GM12878 (cell line): ENCODE results near the gene SPATC1L. TPM values are rescaled to one million over a fixed set of nuclear protein-coding genes. Genes with fewer than 3 reads are reported as not detected.

Source experiments
- ATAC-seq: fragments of 200-7000 bp; cut with Tn5 transposase; 3 replicates; pipeline ENCODE4 v1.9.1; 2020; ENCODE audit warnings: mild to moderate bottlenecking, moderate library complexity
- BruUV-seq: library from RNA; stranded (reverse); fragments of 400-500 nt; replicated peaks from 2 replicates; lab custom pipeline; 2021; lab: Mats Ljungman, UMichigan
- CTCF ChIA-PET: fragments of 300-600 bp; sonication (Branson Sonifier 250); formaldehyde crosslinking; extraction: SDS; loops from one replicate; lab custom pipeline; 2021; ENCODE audit warnings: inconsistent platforms; lab: Yijun Ruan, JAX
- POLR2A ChIA-PET: fragments of 350-600 bp; formaldehyde crosslinking; extraction: SDS; loops from one replicate; lab custom pipeline; 2021; ENCODE audit warnings: inconsistent platforms; lab: Charles Lee
- RAD21 ChIA-PET: fragments of 300-600 bp; sonication (Branson Sonifier 250); formaldehyde crosslinking; loops from one replicate; lab custom pipeline; 2023; ENCODE audit warnings: antibody characterized with exemption; ENCODE audit not compliant: unreplicated experiment; lab: Charles Lee
- SMC1A ChIA-PET: fragments of 300-600 bp; sonication (Branson Sonifier 250); formaldehyde crosslinking; loops from one replicate; lab custom pipeline; 2023; ENCODE audit not compliant: unreplicated experiment, uncharacterized antibody; lab: Charles Lee
- DNase-seq: peaks from one replicate; pipeline ENCODE4 v3.0.0-alpha.2; 2011; ENCODE audit warnings: low read depth, low spot score
- FAIRE-seq: peaks from 3 replicates; lab custom pipeline; 2011; peaks lifted over from hg19 to GRCh38; lab: Jason Lieb, UNC
- H2AFZ ChIP-seq: 2 replicates; pipeline ENCODE4 v1.6.0; 2011; ENCODE audit warnings: low read depth, low read length, control low read depth; ENCODE audit not compliant: control insufficient read depth
- H3K27ac ChIP-seq: 2 replicates; pipeline ENCODE4 v1.5.1; 2011; ENCODE audit warnings: control low read depth; ENCODE audit not compliant: control insufficient read depth, insufficient read depth
- H3K27me3 ChIP-seq, 2 experiments: replicated peaks in 1 of 2; 2 replicates each; pipeline versions ENCODE4 v1.6.0 to v1.6.1; 2011; ENCODE audit warnings: low read length in 1 of 2; ENCODE audit not compliant: control insufficient read depth in 2 of 2, insufficient read depth in 2 of 2
- H3K36me3 ChIP-seq, 2 experiments: 2 replicates each; pipeline ENCODE4 v1.5.1; 2011; ENCODE audit warnings: low read length in 1 of 2; ENCODE audit not compliant: control insufficient read depth in 2 of 2, insufficient read depth in 2 of 2
- H3K4me1 ChIP-seq: 2 replicates; pipeline ENCODE4 v1.6.1; 2011; ENCODE audit warnings: mild to moderate bottlenecking, low read length, moderate library complexity, mixed read lengths; ENCODE audit not compliant: control insufficient read depth, insufficient read depth
- H3K4me2 ChIP-seq: 2 replicates; pipeline ENCODE4 v1.6.0; 2011; ENCODE audit warnings: control low read depth; ENCODE audit not compliant: control insufficient read depth, insufficient read depth
- H3K4me3 ChIP-seq: fragments of 200-600 bp; sonication (generic); 2 replicates; pipeline ENCODE4 v1.5.1; 2016
- H3K79me2 ChIP-seq: 2 replicates; pipeline ENCODE4 v1.6.0; 2011; ENCODE audit warnings: low read length; ENCODE audit not compliant: control insufficient read depth, insufficient read depth
- H3K9ac ChIP-seq: 2 replicates; pipeline ENCODE4 v1.8.0; 2011; ENCODE audit warnings: low read length, control low read depth, mixed read lengths; ENCODE audit not compliant: control insufficient read depth, insufficient read depth
- H3K9me3 ChIP-seq: replicated peaks from 3 replicates; pipeline ENCODE4 v1.5.1; 2011; ENCODE audit warnings: mild to moderate bottlenecking, low read length; ENCODE audit not compliant: control insufficient read depth, insufficient read depth
- H4K20me1 ChIP-seq: 2 replicates; pipeline ENCODE4 v1.6.0; 2011; ENCODE audit not compliant: control insufficient read depth, insufficient read depth
- ATF2 ChIP-seq: IDR thresholded peaks from 2 replicates; pipeline ENCODE4 v1.6.1; 2012; ENCODE audit warnings: low read length, inconsistent platforms
- CBX5 ChIP-seq: sonication (generic); IDR thresholded peaks from 2 replicates; pipeline ENCODE4 v1.6.1; 2016; ENCODE audit warnings: low read depth, moderate library complexity, mild to moderate bottlenecking, inconsistent platforms
- CHD1 ChIP-seq: IDR thresholded peaks from 2 replicates; pipeline ENCODE4 v1.6.1; 2012; ENCODE audit warnings: low read depth, low read length, improper control_type of control experiment
- DPF2 ChIP-seq: fragments of 450-650 bp; IDR thresholded peaks from 2 replicates; pipeline ENCODE4 v1.6.1; 2017; ENCODE audit warnings: mild to moderate bottlenecking
- HDAC2 ChIP-seq: fragments of 200-600 bp; sonication (generic); IDR thresholded peaks from 2 replicates; pipeline ENCODE4 v1.6.1; 2017
- KAT2A ChIP-seq: conservative IDR thresholded peaks from 2 replicates; pipeline ENCODE4 v1.6.1; 2011; ENCODE audit warnings: low read depth, low read length; ENCODE audit not compliant: control insufficient read depth
- MAX ChIP-seq: IDR thresholded peaks from 2 replicates; pipeline ENCODE4 v1.6.1; 2012; ENCODE audit warnings: low read depth, low read length, improper control_type of control experiment
- NBN ChIP-seq: fragments of 450-650 bp; IDR thresholded peaks from 2 replicates; pipeline ENCODE4 v1.6.1; 2016
- RB1 ChIP-seq: fragments of 450-650 bp; formaldehyde crosslinking; IDR thresholded peaks from 2 replicates; pipeline ENCODE4 v1.6.1; 2017; ENCODE audit warnings: mild to moderate bottlenecking, borderline replicate concordance
- SIN3A ChIP-seq: IDR thresholded peaks from 2 replicates; pipeline ENCODE4 v1.6.1; 2012; ENCODE audit warnings: low read depth, low read length, improper control_type of control experiment
- SMAD1 ChIP-seq: fragments of 450-650 bp; IDR thresholded peaks from 2 replicates; pipeline ENCODE4 v1.6.1; 2018; ENCODE audit warnings: mild to moderate bottlenecking, low read depth; ENCODE audit not compliant: partially characterized antibody
- SMAD5 ChIP-seq: IDR thresholded peaks from 2 replicates; pipeline ENCODE4 v1.6.1; 2016; ENCODE audit warnings: antibody characterized with exemption, low read depth
- SREBF1 ChIP-seq: IDR thresholded peaks from 2 replicates; pipeline ENCODE4 v1.6.1; 2012; ENCODE audit warnings: mild to moderate bottlenecking, low read length
- SRF ChIP-seq, 2 experiments: IDR thresholded peaks; 2 replicates each; pipeline ENCODE4 v1.6.1; 2011; ENCODE audit warnings: low read depth in 2 of 2, low read length in 2 of 2, mild to moderate bottlenecking in 1 of 2, moderate library complexity in 1 of 2
- USF2 ChIP-seq: IDR thresholded peaks from 2 replicates; pipeline ENCODE4 v1.6.1; 2011; ENCODE audit warnings: low read depth, low read length, improper control_type of control experiment, borderline replicate concordance
- WGBS: methylation state at CpG from one replicate; pipeline ENCODE4 v1.1.6; 2016; ENCODE audit warnings: low lambda C conversion rate; ENCODE audit not compliant: insufficient replicate concordance, insufficient coverage; ENCODE audit errors: missing lambda C conversion rate; 5-methylcytosine and 5-hydroxymethylcytosine counted together
- in situ Hi-C: fragments of 300-500 bp; cut with MboI; formaldehyde crosslinking; loops from 9 replicates; pipeline ENCODE4 v1.14.3; 2018; ENCODE audit warnings: mixed read lengths
- intact Hi-C: fragments of 100-400 bp; cut with micrococcal nuclease; formaldehyde crosslinking; loops from one replicate; pipeline ENCODE4 v1.14.2; 2022; ENCODE audit not compliant: unreplicated experiment
- polyA plus RNA-seq, 11 experiments: library from polyadenylated mRNA; depleted of rRNA in 4 of 11; unstranded in 6 of 11; stranded (reverse) in 5 of 11; fragments of >200 nt; fragmentation: Nextera tagmentation in 4 of 11; fragmentation: Illumina TruSeq in 1 of 11; extraction: Ambion mirVana in 4 of 11; extraction: Trizol in 1 of 11; gene quantifications; 1 replicate in 1 of 11; 2 replicates in 10 of 11; pipeline versions ENCODE4 v1.2.1 to v1.2.3, GENCODE V29; 2011 to 2016; ENCODE audit warnings: inconsistent platforms in 2 of 11, missing spikeins in 2 of 11, low read depth in 1 of 11
- total RNA-seq, 4 experiments: library from RNA; depleted of rRNA in 3 of 4; stranded (reverse); fragments of >200 nt in 3 of 4; fragmentation: Illumina TruSeq in 1 of 4; extraction: Trizol in 1 of 4; gene quantifications; 2 replicates each; pipeline versions ENCODE4 v1.2.1 to v1.2.3, GENCODE V29; 2013 to 2021
- TF ChIP-seq, protein P1 (sequence below): fragments of 450-650 bp; formaldehyde crosslinking; IDR thresholded peaks from 2 replicates; pipeline ENCODE4 v1.4.0; 2020; ENCODE audit warnings: mild to moderate bottlenecking, moderate library complexity
- TF ChIP-seq, protein P2 (sequence below): fragments of 450-650 bp; IDR thresholded peaks from 2 replicates; pipeline ENCODE4 v1.6.1; 2018; ENCODE audit warnings: mild to moderate bottlenecking, low read depth, moderate library complexity; ENCODE audit not compliant: partially characterized antibody

SPATC1L gene
- total and polyA plus RNA-seq, 10 of the 15 experiments (the other 5 are each of a cell fraction or from before 2014, with no cell fraction given): 1.4 to 16.0 (median 7.0) TPM; not detected in 2

DNA sequence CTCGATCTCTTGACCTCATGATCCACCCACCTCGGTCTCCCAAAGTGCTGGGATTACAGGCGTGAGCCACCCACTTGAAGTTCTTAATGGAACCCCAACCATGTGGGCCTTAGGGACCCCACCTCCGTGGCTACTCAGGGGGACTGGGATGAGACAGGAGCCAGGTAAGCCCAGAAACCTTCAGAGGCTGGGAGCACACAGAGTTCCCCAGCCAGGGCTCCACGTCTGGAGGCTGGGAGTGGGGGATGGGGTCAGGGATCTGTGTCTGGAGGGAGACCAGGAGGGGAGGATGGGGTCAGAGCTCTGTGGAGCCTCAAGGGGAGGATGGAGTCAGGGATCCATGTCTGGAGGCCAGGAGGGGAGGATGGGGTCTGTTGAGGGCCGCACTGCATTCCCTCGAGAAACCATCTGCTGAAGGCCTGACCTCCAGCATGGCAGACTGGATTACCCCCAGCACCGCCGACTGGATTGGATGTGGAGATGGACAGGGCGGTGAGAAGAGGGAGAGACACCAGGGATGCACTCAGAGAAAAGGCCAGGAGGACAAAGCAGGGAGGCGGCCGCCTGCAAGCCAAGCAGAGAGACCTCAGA lies 26.8 kb downstream of the SPATC1L start:
- intact Hi-C loops: no loop called here
- no peaks in the 10 kb centered on the region for H4K20me1 ChIP-seq
- ChIA-PET CTCF (no interaction called here), SMC1A (no interaction called here), POLR2A (no interaction called here), RAD21 (no interaction called here)
- no peaks in the 10 kb centered on the region for H3K79me2 ChIP-seq
- no peaks in the 10 kb centered on the region for H3K27me3 ChIP-seq
- no peak overlapping the region for H3K27ac ChIP-seq
- TF ChIP-seq SMAD5 (no peak), KAT2A (no peak), MAX (no peak), SRF (IDR thresholded peaks at IDR 0.05; ENCODE audit: low read depth in 2 of 2, low read length in 2 of 2) (no peak), SREBF1 (no peak), USF2 (no peak), CBX5 (no peak), DPF2 (no peak), RB1 (no peak), SMAD1 (no peak), NBN (no peak), ATF2 (no peak), CHD1 (no peak), HDAC2 (no peak), SIN3A (no peak)
- TF ChIP-seq, protein P1, sequence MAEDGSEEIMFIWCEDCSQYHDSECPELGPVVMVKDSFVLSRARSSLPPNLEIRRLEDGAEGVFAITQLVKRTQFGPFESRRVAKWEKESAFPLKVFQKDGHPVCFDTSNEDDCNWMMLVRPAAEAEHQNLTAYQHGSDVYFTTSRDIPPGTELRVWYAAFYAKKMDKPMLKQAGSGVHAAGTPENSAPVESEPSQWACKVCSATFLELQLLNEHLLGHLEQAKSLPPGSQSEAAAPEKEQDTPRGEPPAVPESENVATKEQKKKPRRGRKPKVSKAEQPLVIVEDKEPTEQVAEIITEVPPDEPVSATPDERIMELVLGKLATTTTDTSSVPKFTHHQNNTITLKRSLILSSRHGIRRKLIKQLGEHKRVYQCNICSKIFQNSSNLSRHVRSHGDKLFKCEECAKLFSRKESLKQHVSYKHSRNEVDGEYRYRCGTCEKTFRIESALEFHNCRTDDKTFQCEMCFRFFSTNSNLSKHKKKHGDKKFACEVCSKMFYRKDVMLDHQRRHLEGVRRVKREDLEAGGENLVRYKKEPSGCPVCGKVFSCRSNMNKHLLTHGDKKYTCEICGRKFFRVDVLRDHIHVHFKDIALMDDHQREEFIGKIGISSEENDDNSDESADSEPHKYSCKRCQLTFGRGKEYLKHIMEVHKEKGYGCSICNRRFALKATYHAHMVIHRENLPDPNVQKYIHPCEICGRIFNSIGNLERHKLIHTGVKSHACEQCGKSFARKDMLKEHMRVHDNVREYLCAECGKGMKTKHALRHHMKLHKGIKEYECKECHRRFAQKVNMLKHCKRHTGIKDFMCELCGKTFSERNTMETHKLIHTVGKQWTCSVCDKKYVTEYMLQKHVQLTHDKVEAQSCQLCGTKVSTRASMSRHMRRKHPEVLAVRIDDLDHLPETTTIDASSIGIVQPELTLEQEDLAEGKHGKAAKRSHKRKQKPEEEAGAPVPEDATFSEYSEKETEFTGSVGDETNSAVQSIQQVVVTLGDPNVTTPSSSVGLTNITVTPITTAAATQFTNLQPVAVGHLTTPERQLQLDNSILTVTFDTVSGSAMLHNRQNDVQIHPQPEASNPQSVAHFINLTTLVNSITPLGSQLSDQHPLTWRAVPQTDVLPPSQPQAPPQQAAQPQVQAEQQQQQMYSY: no peak
- TF ChIP-seq, protein P2, sequence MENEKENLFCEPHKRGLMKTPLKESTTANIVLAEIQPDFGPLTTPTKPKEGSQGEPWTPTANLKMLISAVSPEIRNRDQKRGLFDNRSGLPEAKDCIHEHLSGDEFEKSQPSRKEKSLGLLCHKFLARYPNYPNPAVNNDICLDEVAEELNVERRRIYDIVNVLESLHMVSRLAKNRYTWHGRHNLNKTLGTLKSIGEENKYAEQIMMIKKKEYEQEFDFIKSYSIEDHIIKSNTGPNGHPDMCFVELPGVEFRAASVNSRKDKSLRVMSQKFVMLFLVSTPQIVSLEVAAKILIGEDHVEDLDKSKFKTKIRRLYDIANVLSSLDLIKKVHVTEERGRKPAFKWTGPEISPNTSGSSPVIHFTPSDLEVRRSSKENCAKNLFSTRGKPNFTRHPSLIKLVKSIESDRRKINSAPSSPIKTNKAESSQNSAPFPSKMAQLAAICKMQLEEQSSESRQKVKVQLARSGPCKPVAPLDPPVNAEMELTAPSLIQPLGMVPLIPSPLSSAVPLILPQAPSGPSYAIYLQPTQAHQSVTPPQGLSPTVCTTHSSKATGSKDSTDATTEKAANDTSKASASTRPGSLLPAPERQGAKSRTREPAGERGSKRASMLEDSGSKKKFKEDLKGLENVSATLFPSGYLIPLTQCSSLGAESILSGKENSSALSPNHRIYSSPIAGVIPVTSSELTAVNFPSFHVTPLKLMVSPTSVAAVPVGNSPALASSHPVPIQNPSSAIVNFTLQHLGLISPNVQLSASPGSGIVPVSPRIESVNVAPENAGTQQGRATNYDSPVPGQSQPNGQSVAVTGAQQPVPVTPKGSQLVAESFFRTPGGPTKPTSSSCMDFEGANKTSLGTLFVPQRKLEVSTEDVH: no peak
- no TSS peak for BruUV-seq
- FAIRE-seq (no peak), ATAC-seq (no peak), DNase-seq (no peak)
- H3K4me1 ChIP-seq: no peaks in the 10 kb centered on the region
- H3K4me2 ChIP-seq: no peak overlapping the region
- WGBS: 81% methylated on average over 12 of the region's 12 CpGs
- no peaks in the 10 kb centered on the region for H3K36me3 ChIP-seq
- H3K9ac ChIP-seq: no peak overlapping the region
- in situ Hi-C loops: no loop called here
- no peak overlapping the region for H3K4me3 ChIP-seq
- no peak overlapping the region for H2AFZ ChIP-seq
- no peaks in the 10 kb centered on the region; the same call in 2 of the 3 replicates for H3K9me3 ChIP-seq
